Stimulated activated CD4-positive, alpha-beta T cell treated with anti-CD3 and anti-CD28 coated beads, Interleukin-4, amount 100 ng/mL, for 4 hours (primary cell): Measurements from ENCODE around the gene PRSS33.

ENCODE experiments used
- DNase-seq, 2 experiments: peaks; one replicate each; pipeline ENCODE4 v3.0.0-alpha.2; 2020

The PRSS33 gene

DNA sequence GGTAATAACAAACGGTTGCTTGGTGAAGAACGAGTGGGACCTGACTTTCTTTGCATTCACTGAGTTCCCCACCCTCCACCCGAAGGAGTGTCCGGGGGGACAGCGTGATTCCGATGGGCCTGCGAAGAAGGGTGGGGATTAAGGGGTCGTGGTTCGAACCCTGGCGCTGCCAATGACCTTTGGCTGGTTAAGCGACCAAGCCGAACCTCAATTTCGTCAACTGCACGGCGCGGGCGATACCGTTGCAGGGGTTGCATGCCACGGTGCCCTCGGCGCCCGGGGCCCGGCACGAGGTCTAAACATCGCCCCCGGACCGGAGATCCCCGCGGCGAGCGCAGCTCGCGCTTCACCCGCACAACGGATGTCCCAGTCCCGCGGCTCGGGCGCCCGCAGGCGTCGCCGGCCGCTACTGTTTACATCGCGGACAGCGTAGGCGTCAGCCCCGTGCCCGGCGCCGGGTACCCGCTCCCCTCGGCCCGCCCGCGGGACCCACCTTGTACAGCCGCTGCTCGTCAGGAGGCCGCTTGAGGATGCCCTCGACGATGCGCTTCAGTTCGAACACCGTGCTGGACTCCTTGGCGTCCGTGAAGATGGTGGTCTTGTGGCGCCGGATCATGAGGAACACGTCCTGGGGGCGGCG is 10.7 kb downstream of the PRSS33 start:
- DNase-seq, result peak; percentile 14 to 30

DNA sequence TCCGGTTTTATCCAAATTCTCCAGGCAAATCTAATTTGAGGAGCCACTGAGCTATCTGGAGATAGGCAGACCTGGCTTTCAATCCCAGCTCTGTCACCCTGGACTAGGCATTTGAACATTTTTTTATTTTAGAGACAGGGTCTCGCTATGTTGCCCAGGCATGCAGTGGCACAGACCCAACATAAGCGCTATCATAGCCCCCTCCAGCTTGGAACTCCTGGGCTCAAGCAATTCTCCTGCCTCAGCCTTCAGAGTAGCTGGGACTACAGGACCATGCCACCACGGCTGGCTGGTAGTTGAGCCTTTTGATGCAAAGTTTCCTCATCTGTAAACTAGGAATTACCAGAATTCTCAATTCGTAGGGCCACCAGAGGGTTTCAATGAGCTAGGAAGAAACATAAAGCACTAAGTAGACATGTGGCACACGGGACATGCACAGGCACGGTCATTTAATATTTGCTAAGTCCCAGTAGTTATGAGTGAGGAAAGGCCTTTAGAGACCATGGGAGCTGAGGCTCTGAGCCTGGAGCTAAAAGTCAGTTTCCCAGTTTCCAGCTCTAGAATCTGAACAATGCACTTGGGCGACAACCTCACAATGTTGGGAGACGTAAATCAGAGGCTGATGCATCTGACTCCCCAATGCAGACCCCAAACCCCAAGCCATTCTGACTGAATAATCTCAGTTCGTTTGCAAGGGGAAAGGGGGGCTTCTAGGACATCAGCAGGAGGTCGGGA is 11.4 kb downstream of the PRSS33 start:
- DNase-seq, result no peak

DNA sequence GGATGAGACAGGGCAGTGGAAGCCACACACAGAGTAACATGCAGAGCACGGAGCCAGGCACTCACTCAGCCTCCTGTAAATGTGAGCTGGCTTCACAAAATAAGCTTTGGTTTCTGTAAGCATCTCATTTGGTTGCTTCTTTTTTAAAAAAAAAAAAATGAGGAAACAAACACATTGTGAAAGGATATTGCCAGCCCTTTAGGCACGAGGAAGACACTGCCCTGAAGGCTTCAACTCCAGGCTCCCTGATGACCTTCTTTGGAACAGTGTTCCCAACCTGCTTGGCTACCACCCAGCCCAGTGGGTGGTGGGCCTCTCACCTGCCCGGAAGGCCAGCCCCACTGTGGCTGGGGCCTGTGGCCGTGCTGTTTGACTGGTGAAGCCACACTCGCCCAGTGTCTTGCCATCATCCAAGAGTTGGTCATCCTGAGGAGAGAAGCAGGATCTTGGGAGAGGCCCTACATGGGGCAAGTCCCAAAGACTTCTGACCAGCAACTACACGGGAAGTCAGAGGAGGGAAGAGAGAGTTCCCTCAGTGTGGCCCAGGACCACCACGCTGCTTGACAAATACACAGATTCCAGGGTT is 12.1 kb downstream of the PRSS33 start:
- DNase-seq, result no peak

DNA sequence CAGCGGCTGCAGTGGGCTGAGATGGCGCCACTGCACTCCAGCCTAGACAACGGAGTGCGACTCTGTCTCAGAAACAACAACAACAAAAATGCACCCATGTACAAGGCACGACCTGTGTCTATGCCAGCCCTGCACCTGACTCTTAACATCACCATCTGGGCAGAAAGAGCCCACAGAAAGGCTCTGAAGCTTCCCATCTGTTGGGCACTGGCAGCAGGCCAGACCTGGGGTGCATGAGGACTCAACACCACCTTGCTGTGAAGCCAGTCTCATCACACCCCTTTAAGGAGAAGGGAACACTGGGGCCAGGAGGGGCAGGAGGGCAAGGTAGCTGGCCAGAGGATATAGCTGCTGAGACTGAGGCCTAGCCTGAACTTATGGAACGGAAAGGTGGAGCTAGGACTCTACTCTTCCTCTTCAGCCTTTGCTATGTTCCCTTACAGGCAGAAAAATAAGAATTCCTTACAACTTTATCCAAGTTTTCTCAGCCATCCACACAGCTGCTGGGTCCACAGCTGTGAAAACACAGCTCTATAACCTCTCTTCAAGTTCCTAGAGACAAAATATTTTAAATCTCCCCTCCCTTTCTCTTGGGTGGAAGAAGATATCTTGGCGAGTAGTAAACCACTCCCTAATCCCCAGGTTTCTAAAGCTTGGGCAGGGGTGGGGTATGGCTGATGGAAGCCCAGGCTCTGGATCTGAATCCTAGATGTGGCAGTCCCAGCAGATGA is 13.0 kb downstream of the PRSS33 start:
- no peak for DNase-seq

DNA sequence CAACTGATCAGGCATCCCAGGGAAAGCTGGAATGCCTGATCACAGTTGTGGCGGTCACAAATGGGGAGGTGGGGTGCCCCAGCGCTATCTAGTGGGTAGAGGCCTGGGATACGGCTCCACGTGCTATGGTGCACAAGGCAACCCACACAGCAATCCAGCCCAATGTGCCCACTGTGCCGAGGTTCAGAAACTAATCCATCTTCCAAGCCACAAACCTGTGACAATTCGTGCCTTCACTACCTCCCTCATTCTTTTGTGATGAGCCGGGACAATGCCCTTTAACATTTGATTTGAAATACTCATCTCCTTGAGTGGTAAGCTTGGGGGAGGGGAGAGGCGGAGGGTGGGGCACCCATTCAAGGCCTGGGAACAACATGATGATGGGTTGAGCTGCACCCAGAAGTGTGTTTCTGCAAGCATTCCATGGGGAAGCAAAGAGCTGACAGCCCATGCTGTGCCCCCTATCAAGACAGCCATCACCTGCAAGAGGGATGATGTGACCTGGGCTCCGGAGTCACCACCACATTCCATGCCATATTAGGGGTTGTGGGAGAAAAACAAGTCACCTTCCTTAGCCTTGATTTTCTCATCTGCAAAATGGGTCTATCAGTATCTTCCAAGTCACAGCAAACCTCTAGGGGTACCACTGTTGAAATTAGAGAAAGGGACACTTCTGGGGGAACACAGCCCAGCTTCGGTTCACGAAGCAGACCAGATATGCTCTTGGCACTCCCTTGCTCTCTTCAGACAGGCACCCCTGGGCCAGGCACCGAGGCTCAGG is 14.0 kb downstream of the PRSS33 start:
- DNase-seq, result no peak

DNA sequence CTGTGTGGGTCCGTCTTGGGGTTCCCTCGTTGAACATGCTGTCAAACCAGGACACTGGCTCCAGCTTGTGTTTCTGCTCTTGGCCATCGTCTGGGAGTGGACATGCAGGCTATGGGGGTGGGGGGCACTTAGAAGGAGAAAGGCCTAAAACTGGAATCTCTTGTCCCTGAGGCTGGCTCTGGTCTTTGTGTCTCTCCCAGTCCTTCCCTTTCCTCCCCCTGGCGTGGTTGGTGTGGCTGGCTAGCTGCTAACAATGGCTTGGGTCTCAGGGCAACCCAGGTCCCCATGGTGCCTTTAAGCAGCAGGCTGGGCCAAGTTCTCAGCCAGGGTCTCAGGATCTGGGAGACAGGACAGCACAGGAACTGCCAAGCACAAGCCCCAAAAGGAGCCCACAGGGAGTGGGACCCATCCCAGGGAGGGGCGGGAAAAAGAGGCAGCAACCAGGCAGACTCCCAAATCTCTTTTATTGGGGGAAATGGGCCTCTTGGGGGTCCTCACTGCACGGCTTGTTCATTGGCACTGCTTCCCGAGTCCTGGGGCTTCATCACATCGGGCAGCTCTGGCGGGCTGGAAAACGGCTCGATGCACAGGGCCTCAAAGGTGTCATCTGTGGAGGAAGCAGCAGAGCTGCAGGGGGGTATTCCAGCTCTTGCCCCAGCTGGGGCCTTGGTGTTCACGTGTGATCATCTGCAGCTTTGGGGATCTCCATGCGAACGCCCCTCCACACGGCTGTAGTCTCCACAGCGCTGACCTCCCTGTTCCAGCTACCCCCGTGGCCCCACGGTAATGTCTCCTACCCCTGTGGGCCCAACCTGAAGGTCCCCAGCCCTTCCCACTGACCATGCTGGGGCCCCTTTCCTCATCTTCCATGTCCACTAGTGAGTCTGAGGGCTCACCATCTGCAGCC is 15.6 kb downstream of the PRSS33 start:
- DNase-seq, result no peak

DNA sequence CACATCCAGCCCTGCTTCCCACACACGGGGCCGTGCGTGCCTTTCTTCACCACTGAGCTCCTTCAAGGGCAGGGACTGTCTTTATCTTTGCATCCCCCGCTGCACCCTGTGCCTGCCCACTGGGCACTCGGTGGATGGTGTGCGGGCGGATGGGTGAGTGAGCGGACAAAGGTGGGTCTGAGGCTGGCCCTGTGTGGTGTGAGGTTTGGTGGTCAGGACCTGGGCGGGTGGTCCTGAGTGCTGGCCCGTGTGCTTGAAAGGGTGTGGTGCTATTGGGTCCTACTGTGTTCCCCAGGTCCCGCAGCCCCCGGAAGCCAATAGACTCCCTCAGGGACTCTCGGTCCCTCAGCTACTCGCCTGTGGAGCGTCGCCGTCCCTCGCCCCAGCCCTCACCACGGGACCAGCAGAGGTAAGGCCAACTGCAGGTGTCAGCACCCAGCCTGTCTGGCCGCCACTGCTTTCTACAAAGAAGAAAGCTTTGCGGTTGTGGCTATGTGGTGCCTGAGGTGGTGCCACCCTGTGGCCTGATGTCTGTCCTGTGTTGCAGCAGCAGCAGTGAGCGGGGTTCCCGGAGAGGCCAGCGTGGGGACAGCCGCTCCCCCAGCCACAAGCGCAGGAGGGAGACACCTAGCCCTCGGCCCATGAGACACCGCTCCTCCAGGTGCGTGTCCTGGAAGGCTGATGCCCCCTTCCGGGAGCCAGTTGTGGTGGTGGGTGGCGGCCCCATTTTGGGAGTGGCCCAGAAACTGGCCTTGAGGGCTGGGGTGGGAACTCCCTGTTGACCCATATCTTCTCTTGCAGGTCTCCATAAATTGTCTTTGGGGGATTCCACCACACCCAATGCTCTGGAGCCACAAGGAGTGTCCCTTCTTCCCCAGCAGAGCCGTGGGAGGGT is 17.1 kb downstream of the PRSS33 start:
- DNase-seq, result no peak

DNA sequence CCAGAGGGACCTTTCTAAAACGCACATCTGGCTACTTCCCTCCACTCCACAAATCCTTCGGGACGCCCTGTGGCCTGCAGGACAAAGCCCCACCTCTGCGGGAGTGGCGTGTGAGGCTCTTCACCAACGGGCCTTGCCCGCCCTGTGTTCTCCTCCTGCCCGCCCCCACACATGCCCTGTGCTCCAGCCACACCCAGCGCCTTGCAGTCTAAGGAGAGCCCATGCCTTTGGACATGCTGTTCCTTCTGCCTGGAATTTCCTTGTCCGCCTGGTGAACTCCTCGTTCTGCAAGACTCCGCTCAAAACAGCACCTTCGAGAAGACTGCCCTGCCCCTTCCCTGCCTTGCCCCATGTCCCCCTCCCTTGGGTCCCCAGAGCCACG is 17.7 kb downstream of the PRSS33 start:
- no peak for DNase-seq

DNA sequence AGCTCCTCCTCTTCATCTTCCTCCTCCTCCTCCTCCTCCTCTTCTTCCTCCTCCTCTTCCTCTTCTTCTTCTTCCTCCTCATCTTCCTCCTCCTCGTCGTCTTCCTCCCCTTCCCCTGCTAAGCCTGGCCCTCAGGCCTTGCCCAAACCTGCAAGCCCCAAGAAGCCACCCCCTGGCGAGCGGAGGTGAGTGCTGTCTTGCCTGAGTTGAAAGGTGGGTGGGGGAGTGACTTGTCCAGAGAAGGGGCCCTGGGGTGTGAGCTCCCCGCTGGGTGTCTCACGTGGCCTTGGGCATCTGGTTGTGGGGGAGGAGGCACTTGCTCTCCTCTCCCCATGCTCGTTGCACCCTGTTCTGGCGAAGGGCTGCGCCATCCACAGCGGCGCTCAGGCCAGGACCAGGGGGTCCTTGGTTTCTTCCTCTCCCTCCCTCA is 18.2 kb downstream of the PRSS33 start:
- no peak for DNase-seq

DNA sequence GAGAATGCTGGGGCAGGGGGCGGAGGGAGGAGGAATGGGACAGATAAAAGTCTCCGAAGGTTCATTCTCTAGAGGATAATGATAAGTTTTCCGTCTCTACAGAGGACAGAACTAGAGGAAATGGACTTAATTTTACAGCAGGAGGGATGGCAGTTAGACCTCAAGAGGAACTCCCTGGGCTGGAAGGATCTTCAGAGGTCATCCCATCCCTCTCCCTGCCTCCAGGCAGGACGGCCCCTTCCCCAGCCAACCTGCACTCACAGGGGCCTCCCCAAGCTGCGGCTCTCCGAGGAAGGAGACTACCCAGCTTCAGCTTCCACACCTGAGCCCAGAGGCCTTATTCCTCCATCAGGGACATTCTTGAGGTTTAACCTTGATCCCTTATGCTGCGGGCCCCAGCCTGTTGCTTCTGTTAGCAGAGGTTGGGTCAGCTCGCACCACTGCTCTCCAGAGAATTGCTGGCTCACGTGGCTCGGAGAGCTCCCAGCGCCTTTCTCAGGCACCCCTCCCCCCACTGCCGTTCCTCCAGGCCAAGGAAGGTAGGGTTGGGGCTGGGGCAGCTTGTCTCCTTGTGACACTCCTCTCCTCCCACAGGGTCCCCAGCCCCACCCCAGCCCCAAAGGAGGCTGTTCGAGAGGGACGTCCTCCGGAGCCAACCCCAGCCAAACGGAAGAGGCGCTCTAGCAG is 18.8 kb downstream of the PRSS33 start:
- no peak for DNase-seq

DNA sequence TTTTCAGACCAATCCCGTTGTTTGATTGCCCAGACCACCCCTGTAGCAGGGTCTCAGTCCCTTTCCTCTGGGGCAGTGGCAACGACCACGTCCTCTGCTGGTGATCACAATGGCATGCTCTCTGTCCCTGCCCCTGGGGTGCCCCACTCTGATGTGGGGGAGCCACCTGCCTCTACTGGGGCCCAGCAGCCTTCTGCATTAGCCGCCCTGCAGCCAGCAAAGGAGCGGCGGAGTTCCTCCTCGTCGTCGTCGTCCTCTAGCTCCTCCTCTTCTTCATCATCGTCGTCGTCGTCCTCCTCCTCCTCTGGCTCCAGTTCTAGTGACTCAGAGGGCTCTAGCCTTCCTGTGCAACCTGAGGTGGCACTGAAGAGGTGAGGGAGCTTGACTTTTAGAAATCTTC is 19.5 kb downstream of the PRSS33 start:
- no peak for DNase-seq

DNA sequence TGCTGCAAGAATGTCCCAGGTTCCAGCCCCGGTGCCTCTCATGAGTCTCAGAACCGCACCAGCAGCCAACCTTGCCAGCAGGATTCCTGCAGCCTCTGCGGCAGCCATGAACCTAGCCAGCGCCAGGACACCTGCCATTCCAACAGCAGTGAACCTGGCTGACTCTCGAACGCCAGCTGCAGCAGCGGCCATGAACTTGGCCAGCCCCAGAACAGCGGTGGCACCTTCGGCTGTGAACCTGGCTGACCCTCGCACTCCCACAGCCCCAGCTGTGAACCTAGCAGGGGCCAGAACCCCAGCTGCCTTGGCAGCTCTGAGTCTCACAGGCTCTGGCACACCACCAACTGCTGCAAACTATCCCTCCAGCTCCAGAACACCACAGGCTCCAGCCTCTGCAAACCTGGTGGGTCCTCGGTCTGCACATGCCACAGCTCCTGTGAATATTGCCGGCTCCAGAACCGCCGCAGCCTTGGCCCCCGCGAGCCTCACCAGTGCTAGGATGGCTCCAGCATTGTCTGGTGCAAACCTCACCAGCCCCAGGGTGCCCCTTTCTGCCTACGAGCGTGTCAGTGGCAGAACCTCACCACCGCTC is 20.1 kb downstream of the PRSS33 start:
- no peak for DNase-seq

DNA sequence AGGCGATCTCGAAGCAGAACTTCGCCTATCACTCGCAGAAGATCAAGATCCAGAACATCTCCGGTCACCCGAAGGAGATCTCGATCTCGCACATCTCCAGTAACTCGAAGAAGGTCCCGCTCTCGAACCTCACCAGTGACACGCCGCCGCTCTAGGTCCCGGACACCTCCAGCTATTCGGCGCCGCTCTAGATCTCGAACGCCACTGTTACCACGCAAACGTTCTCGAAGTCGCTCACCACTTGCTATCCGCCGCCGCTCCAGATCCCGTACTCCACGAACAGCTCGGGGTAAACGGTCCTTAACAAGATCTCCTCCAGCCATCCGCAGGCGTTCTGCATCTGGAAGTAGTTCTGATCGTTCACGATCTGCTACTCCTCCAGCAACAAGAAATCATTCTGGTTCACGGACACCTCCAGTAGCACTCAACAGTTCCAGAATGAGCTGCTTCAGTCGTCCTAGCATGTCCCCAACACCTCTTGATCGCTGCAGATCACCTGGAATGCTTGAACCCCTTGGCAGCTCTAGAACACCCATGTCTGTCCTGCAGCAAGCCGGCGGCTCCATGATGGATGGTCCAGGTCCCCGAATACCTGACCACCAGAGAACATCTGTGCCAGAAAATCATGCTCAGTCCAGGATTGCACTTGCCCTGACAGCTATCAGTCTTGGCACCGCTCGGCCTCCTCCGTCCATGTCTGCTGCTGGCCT is 20.8 kb downstream of the PRSS33 start:
- no peak for DNase-seq

DNA sequence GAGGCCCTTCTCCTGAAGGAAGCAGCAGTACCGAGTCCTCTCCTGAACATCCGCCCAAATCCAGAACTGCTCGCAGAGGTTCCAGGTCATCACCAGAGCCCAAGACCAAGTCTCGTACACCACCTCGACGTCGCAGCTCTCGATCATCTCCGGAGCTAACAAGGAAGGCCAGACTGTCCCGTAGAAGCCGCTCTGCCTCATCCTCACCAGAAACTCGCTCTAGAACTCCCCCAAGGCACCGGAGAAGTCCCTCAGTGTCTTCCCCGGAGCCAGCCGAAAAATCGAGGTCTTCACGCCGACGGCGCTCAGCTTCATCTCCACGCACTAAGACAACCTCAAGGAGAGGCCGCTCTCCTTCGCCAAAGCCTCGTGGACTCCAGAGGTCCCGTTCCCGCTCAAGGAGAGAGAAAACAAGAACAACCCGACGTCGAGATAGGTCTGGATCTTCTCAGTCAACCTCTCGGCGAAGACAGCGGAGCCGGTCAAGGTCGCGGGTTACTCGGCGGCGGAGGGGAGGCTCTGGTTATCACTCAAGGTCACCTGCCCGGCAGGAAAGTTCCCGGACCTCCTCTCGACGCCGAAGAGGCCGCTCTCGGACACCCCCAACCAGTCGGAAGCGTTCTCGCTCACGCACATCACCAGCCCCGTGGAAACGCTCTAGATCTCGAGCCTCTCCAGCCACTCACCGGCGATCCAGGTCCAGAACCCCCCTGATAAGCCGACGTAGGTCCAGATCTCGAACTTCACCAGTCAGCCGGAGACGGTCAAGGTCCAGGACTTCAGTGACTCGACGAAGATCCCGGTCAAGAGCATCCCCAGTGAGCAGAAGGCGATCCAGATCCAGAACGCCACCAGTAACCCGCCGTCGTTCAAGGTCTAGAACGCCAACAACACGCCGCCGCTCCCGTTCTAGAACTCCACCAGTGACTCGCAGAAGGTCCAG is 21.6 kb downstream of the PRSS33 start:
- no peak for DNase-seq

DNA sequence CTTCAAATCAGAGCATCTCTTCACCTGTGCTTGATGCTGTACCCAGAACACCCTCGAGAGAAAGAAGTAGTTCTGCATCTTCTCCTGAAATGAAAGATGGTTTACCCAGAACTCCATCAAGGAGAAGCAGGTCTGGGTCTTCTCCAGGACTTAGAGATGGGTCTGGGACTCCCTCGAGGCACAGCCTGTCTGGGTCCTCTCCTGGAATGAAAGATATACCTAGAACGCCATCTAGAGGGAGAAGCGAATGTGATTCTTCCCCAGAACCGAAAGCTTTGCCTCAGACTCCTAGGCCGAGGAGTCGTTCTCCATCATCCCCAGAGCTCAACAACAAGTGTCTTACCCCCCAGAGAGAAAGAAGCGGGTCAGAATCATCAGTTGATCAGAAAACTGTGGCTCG is 22.6 kb downstream of the PRSS33 start:
- no peak for DNase-seq

DNA sequence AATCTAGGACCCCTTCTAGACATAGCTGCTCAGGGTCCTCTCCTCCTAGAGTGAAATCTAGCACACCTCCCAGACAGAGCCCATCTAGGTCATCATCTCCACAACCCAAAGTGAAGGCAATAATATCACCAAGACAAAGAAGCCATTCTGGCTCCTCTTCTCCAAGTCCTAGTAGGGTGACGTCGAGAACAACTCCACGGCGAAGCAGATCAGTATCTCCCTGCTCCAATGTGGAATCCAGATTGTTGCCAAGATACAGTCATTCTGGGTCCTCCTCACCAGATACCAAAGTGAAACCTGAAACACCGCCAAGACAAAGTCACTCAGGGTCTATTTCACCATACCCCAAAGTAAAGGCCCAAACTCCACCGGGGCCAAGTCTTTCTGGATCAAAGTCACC is 24.2 kb downstream of the PRSS33 start:
- DNase-seq, result no peak

DNA sequence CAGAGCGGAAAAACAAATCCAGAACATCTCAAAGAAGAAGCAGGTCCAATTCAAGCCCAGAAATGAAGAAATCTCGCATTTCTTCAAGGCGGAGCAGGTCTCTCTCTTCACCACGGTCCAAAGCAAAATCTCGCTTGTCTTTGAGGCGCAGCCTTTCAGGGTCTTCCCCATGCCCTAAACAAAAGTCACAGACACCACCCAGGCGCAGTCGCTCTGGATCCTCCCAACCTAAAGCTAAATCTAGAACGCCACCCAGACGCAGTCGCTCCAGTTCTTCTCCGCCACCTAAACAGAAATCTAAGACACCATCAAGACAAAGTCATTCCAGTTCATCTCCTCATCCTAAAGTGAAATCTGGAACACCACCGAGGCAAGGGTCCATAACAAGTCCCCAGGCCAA is 24.6 kb downstream of the PRSS33 start:
- DNase-seq, result no peak
